GM10266 (cell line): Measurements from ENCODE around the gene FEV.

Experiments used
- DNase-seq: peaks from one replicate; pipeline ENCODE4 v3.0.0; 2012; ENCODE audit errors: extremely low spot score
- CTCF ChIP-seq: IDR thresholded peaks from 2 replicates; pipeline ENCODE4 v1.5.1; 2012; ENCODE audit warnings: mild to moderate bottlenecking, low read depth; ENCODE audit not compliant: control insufficient read depth, insufficient read depth; ENCODE audit errors: missing control alignments

The FEV gene

DNA sequence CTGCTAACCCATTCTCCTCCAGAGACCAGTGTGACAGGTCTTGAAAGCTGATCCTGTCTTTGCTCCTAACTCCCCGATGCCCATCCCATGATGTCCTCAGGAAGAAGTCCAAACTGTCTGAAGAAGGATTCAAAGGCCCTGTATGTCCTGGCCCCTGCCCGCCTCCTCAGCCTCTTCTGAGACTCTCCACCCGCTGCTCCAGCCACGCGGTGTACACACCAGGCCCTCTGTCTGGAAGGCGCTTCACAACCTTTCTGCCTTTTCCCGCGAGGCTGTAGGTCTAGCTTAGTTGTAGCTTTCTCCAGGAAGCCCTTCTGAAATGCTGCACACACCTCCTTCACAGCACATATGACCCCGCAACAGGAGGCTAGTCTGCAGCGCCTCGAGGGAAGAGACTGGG lies 31.7 kb upstream of the FEV start:
- no peak for DNase-seq
- no peak for TF ChIP-seq CTCF

DNA sequence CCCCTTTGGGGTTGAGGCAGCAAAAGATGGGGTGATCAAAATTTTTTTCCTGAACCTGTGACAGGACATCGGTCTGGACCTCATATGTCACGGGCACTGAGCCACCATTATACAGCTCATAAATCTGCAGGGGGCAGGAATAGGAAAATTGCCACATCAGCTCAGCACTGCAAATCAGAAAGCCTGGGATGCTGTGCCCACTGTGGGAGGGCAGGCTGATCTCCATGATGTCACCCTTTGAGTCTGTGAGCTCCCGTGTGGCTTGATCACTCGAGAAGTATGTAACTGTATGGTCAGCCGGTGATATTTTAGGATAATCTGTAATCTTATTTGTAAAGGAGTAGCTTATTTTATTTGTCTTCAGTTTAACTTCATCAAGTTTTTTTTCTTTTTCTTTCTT lies 25.9 kb upstream of the FEV start:
- TF ChIP-seq CTCF = no peak
- DNase-seq = no peak

GRCh38 chr2:219010162-219010756 lies 25.3 kb upstream of the FEV start:
- peak; percentile 57 for TF ChIP-seq CTCF
- DNase-seq = peak; percentile 66

DNA sequence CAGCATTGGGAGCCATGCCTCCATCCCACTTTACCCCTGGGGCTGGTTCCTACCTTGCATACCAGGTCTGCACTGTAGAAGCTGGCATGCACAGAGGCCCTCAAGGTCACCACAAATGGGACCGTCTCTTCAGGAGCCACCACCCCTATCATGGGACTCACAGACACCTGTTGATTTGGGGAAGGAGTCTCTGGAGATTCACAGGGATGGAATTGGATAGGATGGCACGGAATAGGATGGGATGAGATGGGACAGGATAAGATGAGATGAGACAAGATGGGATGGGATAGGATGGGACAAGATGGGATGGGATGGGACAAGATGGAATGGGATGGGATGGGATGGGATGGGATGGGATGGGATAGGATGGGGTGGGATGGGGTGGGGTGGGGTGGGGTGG lies 24.3 kb upstream of the FEV start:
- no peak for DNase-seq
- no peak for TF ChIP-seq CTCF

- no peak for DNase-seq
- no peak for TF ChIP-seq CTCF
Measured at GRCh38 chr2:219003979-219004378, 19.0 kb upstream of the FEV start.

GRCh38 chr2:219003267-219003634 lies 18.3 kb upstream of the FEV start:
- no peak for TF ChIP-seq CTCF
- no peak for DNase-seq

DNA sequence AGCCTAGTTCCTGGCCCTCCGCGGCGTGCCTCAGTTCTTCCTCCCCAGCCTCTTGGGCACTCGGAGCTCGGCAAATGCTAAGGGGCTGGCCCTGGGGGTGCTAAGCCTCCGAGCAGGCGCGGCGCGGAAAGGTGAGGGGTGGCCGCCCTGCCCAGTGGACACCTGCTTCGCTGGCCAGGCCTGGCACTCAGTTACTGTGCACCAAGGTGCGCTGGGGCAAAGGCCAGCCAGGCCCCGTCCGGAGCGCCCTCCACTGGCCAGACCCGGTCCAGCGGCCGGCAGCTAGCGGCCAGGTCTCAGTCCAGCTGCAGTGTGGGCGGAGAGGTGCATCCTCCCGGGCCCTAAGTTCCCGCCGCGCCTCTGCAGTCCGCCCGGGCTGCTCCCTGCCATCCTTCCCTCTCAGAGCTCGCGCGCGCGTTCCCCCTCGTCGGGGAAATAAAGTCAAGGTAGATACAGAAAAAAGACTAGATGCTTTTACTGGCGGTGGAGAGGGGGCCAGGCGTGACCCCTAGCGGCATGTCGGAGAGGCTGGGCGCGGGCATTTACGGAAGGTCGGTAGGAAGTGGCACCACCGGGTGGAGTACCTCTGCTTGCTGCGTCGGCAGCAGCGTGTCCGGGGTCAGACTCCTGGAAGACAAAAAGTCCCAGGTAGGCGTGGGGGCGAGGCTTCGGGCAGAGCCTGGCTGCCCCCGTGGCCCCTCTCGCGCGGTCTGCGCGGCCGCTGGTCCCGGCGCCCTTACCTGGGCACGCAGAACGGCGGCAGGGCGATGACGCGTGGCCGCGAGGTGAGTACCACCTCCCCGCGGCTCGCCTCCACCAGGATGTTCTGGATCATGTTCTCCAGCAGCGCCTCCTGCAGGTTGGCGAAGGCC lies 17.6 kb upstream of the FEV start:
- TF ChIP-seq CTCF = peak; percentile 76
- peak; percentile 69 for DNase-seq
